ENCODE results near the gene STAB1.

The STAB1 gene

GRCh38 chr3:52494886-52495495 lies at the start of gene STAB1:
TSS of gene STAB1 (plus strand) at chr3:52495338. CDS start at chr3:52495414, 76 bp downstream.
- DNase-seq: no peak
- Histone ChIP-seq H3K4me3 (ENCODE audit: low read depth, low read length) (no peak within 1 kb of the TSS), H3K27me3 (replicated peaks) (no peaks in the 10 kb centered on the region), H3K27ac (no peak within 1 kb of the TSS), H3K36me3 (replicated peaks) (peaks cover 27% of the 10 kb centered on the region)
- no peak for TF ChIP-seq CTCF (IDR thresholded peaks at IDR 0.05; ENCODE audit: low read depth, low read length, missing control alignments)
- in situ Hi-C loops (cut with HindIII; ENCODE audit: low pct_ligation_motif_present, low sequenced_read_pairs): no loop called here

GRCh38 chr3:52446042-52446441 lies 49.1 kb upstream of the STAB1 start:
- no peak for TF ChIP-seq CTCF (IDR thresholded peaks at IDR 0.05; ENCODE audit: low read depth, low read length, missing control alignments)
- Histone ChIP-seq H3K27ac (no peak overlapping the region), H3K36me3 (replicated peaks) (no peaks in the 10 kb centered on the region), H3K4me3 (ENCODE audit: low read depth, low read length) (no peak overlapping the region), H3K27me3 (replicated peaks) (no peaks in the 10 kb centered on the region)
- DNase-seq: no peak
- in situ Hi-C loops (cut with HindIII; ENCODE audit: low pct_ligation_motif_present, low sequenced_read_pairs): no loop called here

- peak; percentile 100 for TF ChIP-seq CTCF (IDR thresholded peaks at IDR 0.05; ENCODE audit: low read depth, low read length, missing control alignments)
- in situ Hi-C loops (cut with HindIII; ENCODE audit: low pct_ligation_motif_present, low sequenced_read_pairs): no loop called here
- no peak overlapping the region for H3K4me3 ChIP-seq (ENCODE audit: low read depth, low read length)
- H3K27ac ChIP-seq: no peak overlapping the region
- DNase-seq: peak; percentile 41
- no peaks in the 10 kb centered on the region for H3K36me3 ChIP-seq (replicated peaks)
- H3K27me3 ChIP-seq (replicated peaks): no peaks in the 10 kb centered on the region
Observed at GRCh38 chr3:52446631-52447511, 48.3 kb upstream of the STAB1 start.

GRCh38 chr3:52447512-52448355 lies 47.4 kb upstream of the STAB1 start:
- DNase-seq: no peak
- Histone ChIP-seq H3K4me3 (ENCODE audit: low read depth, low read length) (no peak overlapping the region), H3K36me3 (replicated peaks) (no peaks in the 10 kb centered on the region), H3K27me3 (replicated peaks) (no peaks in the 10 kb centered on the region), H3K27ac (no peak overlapping the region)
- in situ Hi-C loops (cut with HindIII; ENCODE audit: low pct_ligation_motif_present, low sequenced_read_pairs): no loop called here
- no peak for TF ChIP-seq CTCF (IDR thresholded peaks at IDR 0.05; ENCODE audit: low read depth, low read length, missing control alignments)

GRCh38 chr3:52450489-52451236 lies 44.5 kb upstream of the STAB1 start:
- no peak for TF ChIP-seq CTCF (IDR thresholded peaks at IDR 0.05; ENCODE audit: low read depth, low read length, missing control alignments)
- in situ Hi-C loops (cut with HindIII; ENCODE audit: low pct_ligation_motif_present, low sequenced_read_pairs): no loop called here
- Histone ChIP-seq H3K27ac (no peak overlapping the region), H3K4me3 (ENCODE audit: low read depth, low read length) (no peak overlapping the region), H3K27me3 (replicated peaks) (no peaks in the 10 kb centered on the region), H3K36me3 (replicated peaks) (no peaks in the 10 kb centered on the region)
- DNase-seq: no peak

Measured in brain microvascular endothelial cell (primary cell).